Fibroblast of lung (primary cell): ENCODE measurements around the gene IL27RA. TPM values are rescaled to one million over a fixed set of nuclear protein-coding genes. Genes with fewer than 3 reads are reported as not detected.

Experiments used
- DNase-seq, 2 donors: peaks; one replicate each; pipeline versions ENCODE4 v3.0.0 to v3.0.0-alpha.2; 2010; ENCODE audit warnings: low read depth in 2 of 2
- H2AFZ ChIP-seq: 2 replicates; pipeline ENCODE4 v1.5.1; 2012; ENCODE audit warnings: low read length, control low read depth, inconsistent platforms
- H3K27ac ChIP-seq: 2 replicates; pipeline ENCODE4 v1.5.1; 2011; ENCODE audit warnings: low read length, control low read depth; ENCODE audit not compliant: insufficient read depth
- H3K27me3 ChIP-seq: 2 replicates; pipeline ENCODE4 v1.5.1; 2011; ENCODE audit warnings: mild to moderate bottlenecking, low read length; ENCODE audit not compliant: control insufficient read depth, insufficient read depth
- H3K36me3 ChIP-seq: 2 replicates; pipeline ENCODE4 v1.5.1; 2011; ENCODE audit warnings: low read length; ENCODE audit not compliant: control insufficient read depth, insufficient read depth
- H3K4me1 ChIP-seq: 2 replicates; pipeline ENCODE4 v1.5.1; 2011; ENCODE audit warnings: low read length; ENCODE audit not compliant: control insufficient read depth, insufficient read depth; ENCODE audit errors: extremely low read depth
- H3K4me2 ChIP-seq: 2 replicates; pipeline ENCODE4 v1.5.1; 2011; ENCODE audit warnings: low read length, control low read depth; ENCODE audit not compliant: insufficient read depth; ENCODE audit errors: extremely low read depth
- H3K4me3 ChIP-seq, 4 experiments: fragments of 200-600 bp in 1 of 4; sonication (generic) in 1 of 4; replicated peaks in 1 of 4; 2 replicates each; pipeline ENCODE4 v1.5.1; 2011 to 2016; ENCODE audit warnings: low read length in 4 of 4, low read depth in 3 of 4, mild to moderate bottlenecking in 3 of 4, control low read depth in 2 of 4, inconsistent platforms in 1 of 4, mixed read lengths in 1 of 4; ENCODE audit not compliant: insufficient read depth in 1 of 4; ENCODE audit errors: control extremely low read depth in 1 of 4
- H3K79me2 ChIP-seq: 2 replicates; pipeline ENCODE4 v1.5.1; 2012; ENCODE audit warnings: mild to moderate bottlenecking, low read length, inconsistent platforms; ENCODE audit not compliant: control insufficient read depth, insufficient read depth
- H3K9ac ChIP-seq: 2 replicates; pipeline ENCODE4 v1.5.1; 2011; ENCODE audit warnings: mild to moderate bottlenecking, low read length, control low read depth; ENCODE audit not compliant: insufficient read depth
- H3K9me3 ChIP-seq: 2 replicates; pipeline ENCODE4 v1.5.1; 2012; ENCODE audit warnings: low read depth, low read length; ENCODE audit not compliant: control insufficient read depth, insufficient read depth
- H4K20me1 ChIP-seq: 2 replicates; pipeline ENCODE4 v1.5.1; 2011; ENCODE audit warnings: low read length; ENCODE audit not compliant: control insufficient read depth, insufficient read depth; ENCODE audit errors: extremely low read depth
- EZH2 ChIP-seq: IDR thresholded peaks from 2 replicates; pipeline ENCODE4 v1.5.1; 2012; ENCODE audit warnings: low read length, control low read depth, mild to moderate bottlenecking; ENCODE audit errors: missing control alignments
- polyA plus RNA-seq, 2 donors: library from polyadenylated mRNA; depleted of rRNA in 1 of 2; stranded (reverse) in 1 of 2; unstranded in 1 of 2; fragments of >200 nt; gene quantifications; 2 replicates each; pipeline ENCODE4 v1.2.1, GENCODE V29; 2011 to 2012; ENCODE audit warnings: missing spikeins in 1 of 2
- total RNA-seq: library from RNA; depleted of rRNA; stranded (reverse); fragments of >200 nt; gene quantifications from 2 replicates; pipeline ENCODE4 v1.2.1, GENCODE V29; 2014
- TF ChIP-seq, protein P1 (sequence below), 2 donors: IDR thresholded peaks in 1 of 2; conservative IDR thresholded peaks in 1 of 2; 1 replicate in 1 of 2; 2 replicates in 1 of 2; pipeline ENCODE4 v1.5.1; 2011 to 2012; ENCODE audit warnings: low read length in 2 of 2, control low read depth in 1 of 2, inconsistent platforms in 1 of 2, low read depth in 1 of 2, mild to moderate bottlenecking in 1 of 2

IL27RA gene
- total and polyA plus RNA-seq, 2 donors (not counting 1 experiment from before 2014, with no cell fraction given), result 0.84 to 2.1 TPM

DNA sequence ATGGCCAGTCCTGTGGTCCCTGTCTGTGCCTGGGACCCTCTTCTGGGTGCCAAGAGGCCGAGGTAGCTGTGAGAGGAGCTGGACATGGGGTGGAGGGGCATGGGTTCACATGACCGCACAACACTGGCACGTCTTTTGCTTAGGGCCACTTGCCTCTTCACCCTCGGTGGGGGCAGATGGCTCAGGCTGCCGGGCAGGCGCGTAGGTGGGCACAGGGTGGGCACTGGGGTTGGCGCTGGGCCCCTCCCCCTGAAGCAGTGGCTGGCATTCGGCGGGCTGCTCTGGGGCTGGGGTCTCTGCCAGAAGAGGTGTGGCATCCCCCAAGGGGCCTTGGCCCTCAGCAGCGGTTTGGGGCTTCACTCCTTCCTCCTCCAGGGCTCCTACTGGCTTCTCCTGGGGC, 21.9 kb downstream of the IL27RA start:
- no peaks in the 10 kb centered on the region for H3K36me3 ChIP-seq
- H3K4me2 ChIP-seq, result no peak overlapping the region
- peaks cover under 1% of the 10 kb centered on the region for H3K27me3 ChIP-seq
- no peaks in the 10 kb centered on the region for H3K4me1 ChIP-seq
- no peak for DNase-seq
- no peak overlapping the region for H3K27ac ChIP-seq
- H3K4me3 ChIP-seq, result no peak overlapping the region
- H3K9ac ChIP-seq, result no peak overlapping the region
- no peak overlapping the region for H2AFZ ChIP-seq
- H3K9me3 ChIP-seq, result no peaks in the 10 kb centered on the region
- no peaks in the 10 kb centered on the region for H3K79me2 ChIP-seq
- H4K20me1 ChIP-seq, result no peaks in the 10 kb centered on the region
- TF ChIP-seq EZH2, result no peak
- TF ChIP-seq, protein P1, sequence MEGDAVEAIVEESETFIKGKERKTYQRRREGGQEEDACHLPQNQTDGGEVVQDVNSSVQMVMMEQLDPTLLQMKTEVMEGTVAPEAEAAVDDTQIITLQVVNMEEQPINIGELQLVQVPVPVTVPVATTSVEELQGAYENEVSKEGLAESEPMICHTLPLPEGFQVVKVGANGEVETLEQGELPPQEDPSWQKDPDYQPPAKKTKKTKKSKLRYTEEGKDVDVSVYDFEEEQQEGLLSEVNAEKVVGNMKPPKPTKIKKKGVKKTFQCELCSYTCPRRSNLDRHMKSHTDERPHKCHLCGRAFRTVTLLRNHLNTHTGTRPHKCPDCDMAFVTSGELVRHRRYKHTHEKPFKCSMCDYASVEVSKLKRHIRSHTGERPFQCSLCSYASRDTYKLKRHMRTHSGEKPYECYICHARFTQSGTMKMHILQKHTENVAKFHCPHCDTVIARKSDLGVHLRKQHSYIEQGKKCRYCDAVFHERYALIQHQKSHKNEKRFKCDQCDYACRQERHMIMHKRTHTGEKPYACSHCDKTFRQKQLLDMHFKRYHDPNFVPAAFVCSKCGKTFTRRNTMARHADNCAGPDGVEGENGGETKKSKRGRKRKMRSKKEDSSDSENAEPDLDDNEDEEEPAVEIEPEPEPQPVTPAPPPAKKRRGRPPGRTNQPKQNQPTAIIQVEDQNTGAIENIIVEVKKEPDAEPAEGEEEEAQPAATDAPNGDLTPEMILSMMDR (conservative IDR thresholded peaks at IDR 0.05 in 1 of 2, IDR thresholded peaks at IDR 0.05 in 1 of 2; ENCODE audit: low read depth in 1 of 2, low read length in 2 of 2), result no peak

DNA sequence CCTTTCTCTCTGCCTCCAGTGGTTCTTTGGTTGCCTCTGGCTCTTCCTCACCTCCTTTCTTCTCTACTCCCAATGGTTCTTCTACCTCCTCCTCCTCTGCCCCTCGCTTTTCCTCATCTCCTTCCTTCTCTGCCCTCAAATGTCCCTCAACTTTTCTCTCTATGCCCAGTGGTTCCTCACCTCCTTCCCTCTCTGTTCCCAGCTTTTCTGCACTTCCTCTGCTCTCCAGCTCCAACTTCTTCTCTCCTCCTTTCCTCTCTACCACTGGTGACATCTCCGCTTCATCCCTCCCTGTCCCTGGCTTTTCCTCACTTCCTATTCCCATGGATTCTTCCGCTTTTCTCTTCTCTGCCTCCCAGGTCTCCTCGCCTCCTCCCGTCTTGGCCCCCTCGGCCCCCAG, 22.5 kb downstream of the IL27RA start:
- Histone ChIP-seq H3K79me2 (no peaks in the 10 kb centered on the region), H3K4me3 (no peak overlapping the region), H2AFZ (no peak overlapping the region), H3K4me2 (no peak overlapping the region), H3K27me3 (peaks cover 5% of the 10 kb centered on the region), H3K27ac (no peak overlapping the region), H3K4me1 (no peaks in the 10 kb centered on the region), H3K36me3 (no peaks in the 10 kb centered on the region), H3K9me3 (no peaks in the 10 kb centered on the region), H4K20me1 (no peaks in the 10 kb centered on the region), H3K9ac (no peak overlapping the region)
- no peak for DNase-seq
- TF ChIP-seq EZH2, result no peak

DNA sequence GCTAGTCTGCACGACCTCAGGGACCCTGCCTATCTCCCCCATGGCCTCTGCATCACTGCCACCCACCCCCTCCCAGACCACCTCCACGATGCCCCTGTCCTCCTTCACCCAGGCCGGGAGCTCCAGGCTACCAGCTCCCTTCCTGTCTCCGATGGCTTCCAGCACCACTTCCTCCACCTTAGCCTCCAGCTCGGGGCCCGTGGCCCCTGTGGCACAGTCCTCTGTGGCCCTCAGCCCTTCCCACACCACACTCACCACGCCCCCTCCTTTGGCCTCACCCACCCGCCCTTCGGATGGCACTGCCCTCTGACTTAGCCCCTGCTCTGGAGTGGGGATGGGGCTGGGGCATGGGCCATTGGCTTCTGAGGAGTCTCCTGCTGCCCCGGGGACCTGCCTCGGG, 23.2 kb downstream of the IL27RA start:
- Histone ChIP-seq H3K36me3 (no peaks in the 10 kb centered on the region), H3K9ac (no peak overlapping the region), H3K4me2 (no peak overlapping the region), H4K20me1 (no peaks in the 10 kb centered on the region), H3K4me1 (no peaks in the 10 kb centered on the region), H3K79me2 (no peaks in the 10 kb centered on the region), H3K27ac (no peak overlapping the region), H3K4me3 (no peak overlapping the region), H3K27me3 (peaks cover 5% of the 10 kb centered on the region), H2AFZ (no peak overlapping the region), H3K9me3 (no peaks in the 10 kb centered on the region)
- DNase-seq, result no peak
- TF ChIP-seq, protein P1 (conservative IDR thresholded peaks at IDR 0.05 in 1 of 2, IDR thresholded peaks at IDR 0.05 in 1 of 2; ENCODE audit: low read depth in 1 of 2, low read length in 2 of 2), result no peak
- no peak for TF ChIP-seq EZH2
